Measurements from ENCODE around the gene WDR36.
"Not testable (repeated sequence)": the region's sequence is repeated elsewhere in the genome, so short reads cannot be mapped to it uniquely, and the experiment has no call there.

WDR36 gene

GRCh38 chr5:111135946-111136345, 43.8 kb downstream of the WDR36 start:
- peak; percentile 42 for DNase-seq (ENCODE audit: low read depth)

- no peak for DNase-seq (ENCODE audit: low read depth)
These were observed 45.9 kb downstream of the WDR36 start for GRCh38 chr5:111138096-111138495.

GRCh38 chr5:111141471-111141870, 49.3 kb downstream of the WDR36 start:
- DNase-seq (ENCODE audit: low read depth), result not testable (repeated sequence)

- no peak for DNase-seq (ENCODE audit: low read depth)
These were observed 50.8 kb downstream of the WDR36 start for GRCh38 chr5:111142932-111143331.

GRCh38 chr5:111143910-111144309, 51.8 kb downstream of the WDR36 start:
- DNase-seq (ENCODE audit: low read depth), result peak; percentile 52

GRCh38 chr5:111144352-111144930, 52.3 kb downstream of the WDR36 start:
- DNase-seq (ENCODE audit: low read depth), result no peak

DNA sequence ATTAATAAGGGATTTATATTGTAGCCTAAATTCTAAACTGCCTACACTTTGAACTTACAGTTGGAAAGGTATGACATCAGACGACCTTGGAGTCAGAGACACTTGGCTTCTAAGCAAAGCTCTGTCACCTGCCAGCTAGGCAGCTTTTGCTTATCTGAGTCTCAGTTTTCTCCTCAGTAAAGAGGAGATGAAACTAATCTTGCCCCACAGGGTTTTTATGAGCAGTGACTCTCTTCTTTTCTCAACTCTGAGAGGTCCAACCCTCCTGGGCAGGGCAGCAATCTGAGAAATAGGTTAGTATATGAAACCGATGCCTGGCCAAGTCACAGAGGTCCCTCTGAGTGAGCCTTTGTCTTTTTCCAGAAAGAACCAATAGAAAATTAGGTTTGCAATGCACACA, 53.9 kb downstream of the WDR36 start:
- DNase-seq (ENCODE audit: low read depth), result no peak

DNA sequence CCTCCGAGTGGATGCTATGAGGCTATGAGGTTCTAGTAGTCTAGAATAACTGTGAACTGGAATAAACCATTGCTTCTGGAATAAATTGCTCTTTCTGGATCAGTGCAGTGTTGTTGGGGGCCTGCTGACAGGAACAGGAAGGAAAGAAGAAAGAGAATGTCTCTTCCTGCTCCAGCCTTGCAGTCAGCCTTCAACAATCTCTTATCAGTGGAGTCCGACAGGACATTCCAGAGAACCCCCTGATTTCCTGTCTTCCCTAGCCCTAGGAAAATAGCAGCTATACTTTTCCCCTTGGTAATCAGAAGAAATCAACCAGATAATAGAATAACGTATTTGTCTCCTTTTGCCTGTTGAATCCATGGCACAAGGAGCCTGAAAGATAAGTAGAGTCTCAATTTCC, 55.4 kb downstream of the WDR36 start:
- no peak for DNase-seq (ENCODE audit: low read depth)

DNA sequence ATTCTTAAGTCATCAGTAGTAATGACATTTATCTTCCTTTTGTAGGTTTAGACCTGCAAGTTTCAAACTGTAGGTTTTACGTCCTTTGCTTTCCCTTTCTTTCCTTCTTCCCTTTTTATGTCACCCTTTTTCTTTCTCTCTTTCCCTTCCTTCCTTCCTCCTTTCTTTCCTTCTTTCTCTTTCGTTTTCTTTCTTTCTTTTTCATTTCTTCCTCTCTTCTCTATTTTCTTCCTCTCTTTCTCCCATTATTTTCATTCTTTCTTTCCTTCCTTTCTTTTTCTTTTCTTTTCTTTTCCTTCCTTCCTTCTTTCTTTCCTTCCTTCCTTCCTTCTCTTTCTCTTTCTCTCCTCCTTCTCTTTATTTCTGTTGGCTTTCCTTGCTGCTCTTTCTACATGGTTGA, 59.9 kb downstream of the WDR36 start:
- DNase-seq (ENCODE audit: low read depth), result no peak

DNA sequence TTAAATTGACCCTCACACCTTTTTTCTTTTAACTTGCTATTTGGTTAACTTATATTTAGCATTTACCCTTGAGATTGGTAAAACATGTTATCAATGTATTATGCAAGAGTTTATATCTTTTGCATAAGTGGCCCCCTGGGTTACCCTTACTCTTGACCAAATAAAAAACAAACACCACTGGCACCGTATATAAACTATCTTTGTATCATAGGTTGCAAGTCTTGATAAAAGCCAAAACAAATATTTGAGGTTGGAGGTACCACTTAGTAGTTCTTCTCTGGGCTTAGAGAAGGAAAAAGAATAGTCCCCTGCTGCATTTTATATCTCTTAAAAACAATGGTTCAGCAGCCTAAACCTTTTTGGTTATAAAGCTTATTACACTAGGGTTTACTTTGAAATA, 61.3 kb downstream of the WDR36 start:
- no peak for DNase-seq (ENCODE audit: low read depth)

DNA sequence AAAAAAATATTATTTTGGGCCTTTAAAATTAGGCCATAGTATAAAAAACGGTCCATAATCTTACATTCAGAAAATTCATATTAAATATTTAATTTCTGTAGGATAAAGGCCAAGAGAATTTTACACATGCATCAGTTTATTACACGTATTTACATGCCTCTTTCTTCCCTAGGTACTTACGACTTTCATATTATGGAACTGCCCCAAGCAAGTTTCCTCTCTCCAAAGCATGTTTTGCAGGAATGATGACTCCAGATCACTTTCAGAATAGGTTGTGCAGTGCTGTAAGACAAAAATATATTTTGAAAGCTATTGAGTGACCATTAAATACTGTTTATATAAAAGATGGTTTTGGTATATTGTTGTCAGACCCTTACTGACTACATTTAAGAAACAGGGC, 61.8 kb downstream of the WDR36 start:
- no peak for DNase-seq (ENCODE audit: low read depth)

GRCh38 chr5:111158105-111158744, 66.1 kb downstream of the WDR36 start:
- DNase-seq (ENCODE audit: low read depth), result peak; percentile 73

DNA sequence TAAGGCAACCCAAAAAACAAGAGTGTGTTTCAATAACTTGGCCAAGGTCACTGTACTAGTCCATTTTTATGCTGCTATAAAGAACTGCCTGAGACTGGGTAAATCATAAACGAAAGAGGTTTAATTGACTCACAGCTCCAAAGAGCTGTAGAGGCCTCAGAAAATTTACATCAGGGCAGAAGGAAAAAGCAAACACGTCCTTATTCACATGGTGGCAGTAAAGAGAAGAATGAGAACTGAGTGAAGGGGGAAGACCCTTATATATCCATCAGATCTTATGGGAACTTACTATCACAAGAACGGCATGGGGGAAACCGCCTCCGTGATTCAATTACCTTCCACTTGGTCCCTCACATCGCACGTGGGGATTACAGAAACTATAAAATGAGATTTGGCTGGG, 67.7 kb downstream of the WDR36 start:
- DNase-seq (ENCODE audit: low read depth), result no peak

DNA sequence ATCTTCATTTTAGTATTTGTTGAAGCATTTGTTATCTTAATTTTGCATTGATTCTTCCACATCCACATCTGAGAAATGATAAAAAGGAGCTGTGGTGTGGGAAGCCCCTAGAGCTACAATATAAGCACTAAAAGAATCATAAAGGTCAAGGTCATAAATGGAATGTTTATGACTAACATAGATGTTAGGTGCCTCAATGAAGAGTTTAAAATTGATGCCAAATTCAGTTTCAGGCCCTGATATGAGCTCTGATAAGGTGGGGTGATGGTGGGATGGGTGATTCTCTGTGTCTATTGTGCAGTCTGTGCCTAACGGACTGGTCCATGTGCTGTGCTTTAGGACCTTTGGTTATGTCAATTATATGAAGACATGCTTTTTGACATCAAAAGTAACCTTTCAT, 70.9 kb downstream of the WDR36 start:
- DNase-seq (ENCODE audit: low read depth), result no peak

GRCh38 chr5:111165058-111165457, 72.9 kb downstream of the WDR36 start:
- no peak for DNase-seq (ENCODE audit: low read depth)

DNA sequence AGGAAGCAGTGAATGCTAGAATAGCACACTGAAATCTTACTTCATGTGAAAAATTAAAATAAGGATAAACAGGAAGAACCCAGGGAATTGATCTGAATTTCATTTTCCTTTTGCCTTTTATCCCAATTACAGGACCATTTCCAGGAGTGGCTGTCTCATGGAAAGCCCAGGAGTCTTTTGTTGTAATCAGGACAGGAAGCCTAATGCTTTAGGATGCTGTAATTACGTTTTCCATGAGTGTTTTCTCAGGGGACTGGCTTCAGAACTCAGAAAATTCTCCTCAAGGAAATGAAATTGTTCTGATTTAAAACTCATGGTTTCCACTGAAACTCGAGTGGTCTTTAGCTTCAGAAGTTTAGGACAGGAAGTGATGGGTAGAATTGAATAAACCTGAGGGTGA, 75.4 kb downstream of the WDR36 start:
- DNase-seq (ENCODE audit: low read depth), result no peak

- DNase-seq (ENCODE audit: low read depth), result no peak
These were observed 76.5 kb downstream of the WDR36 start for GRCh38 chr5:111168608-111169007.

GRCh38 chr5:111169269-111169668, 77.1 kb downstream of the WDR36 start:
- no peak for DNase-seq (ENCODE audit: low read depth)

GRCh38 chr5:111170279-111170678, 78.1 kb downstream of the WDR36 start:
- DNase-seq (ENCODE audit: low read depth), result no peak

GRCh38 chr5:111172504-111172903, 80.4 kb downstream of the WDR36 start:
- DNase-seq (ENCODE audit: low read depth), result no peak

GRCh38 chr5:111173476-111173875, 81.3 kb downstream of the WDR36 start:
- no peak for DNase-seq (ENCODE audit: low read depth)

Measured in EH (cell line).